SK-N-SH treated with all-trans-retinoic acid at 6 μM for 48 hours (cell line): Measurements from ENCODE around the gene PPIP5K2.

Source experiments
- ARNTL ChIP-seq: fragments of 450-650 bp; formaldehyde crosslinking; IDR thresholded peaks from 2 replicates; pipeline ENCODE4 v1.5.0; 2020; ENCODE audit warnings: low read depth, mild to moderate bottlenecking, moderate library complexity, borderline replicate concordance
- OSR1 ChIP-seq: fragments of 250-450 bp; sonication (Bioruptor Pico); IDR thresholded peaks from 2 replicates; pipeline ENCODE4 v1.8.0; 2022; ENCODE audit warnings: moderate library complexity, mild to moderate bottlenecking, inconsistent platforms
- RARB ChIP-seq: fragments of 250-450 bp; sonication (Bioruptor Pico); IDR thresholded peaks from 2 replicates; pipeline ENCODE4 v1.8.0; 2021; ENCODE audit warnings: mild to moderate bottlenecking, moderate library complexity
- TOX ChIP-seq: fragments of 250-450 bp; sonication (Bioruptor Pico); IDR thresholded peaks from 2 replicates; pipeline ENCODE4 v1.8.0; 2021; ENCODE audit warnings: mild to moderate bottlenecking, moderate library complexity, borderline replicate concordance
- TF ChIP-seq, protein P1 (sequence below): fragments of 250-450 bp; sonication (Bioruptor Pico); IDR thresholded peaks from 2 replicates; pipeline ENCODE4 v1.8.0; 2020; ENCODE audit warnings: mild to moderate bottlenecking, moderate library complexity, borderline replicate concordance

GRCh38 chr5:103102234-103102633 is 17.9 kb upstream of the PPIP5K2 start:
- TF ChIP-seq TOX, result no peak
- TF ChIP-seq, protein P1, sequence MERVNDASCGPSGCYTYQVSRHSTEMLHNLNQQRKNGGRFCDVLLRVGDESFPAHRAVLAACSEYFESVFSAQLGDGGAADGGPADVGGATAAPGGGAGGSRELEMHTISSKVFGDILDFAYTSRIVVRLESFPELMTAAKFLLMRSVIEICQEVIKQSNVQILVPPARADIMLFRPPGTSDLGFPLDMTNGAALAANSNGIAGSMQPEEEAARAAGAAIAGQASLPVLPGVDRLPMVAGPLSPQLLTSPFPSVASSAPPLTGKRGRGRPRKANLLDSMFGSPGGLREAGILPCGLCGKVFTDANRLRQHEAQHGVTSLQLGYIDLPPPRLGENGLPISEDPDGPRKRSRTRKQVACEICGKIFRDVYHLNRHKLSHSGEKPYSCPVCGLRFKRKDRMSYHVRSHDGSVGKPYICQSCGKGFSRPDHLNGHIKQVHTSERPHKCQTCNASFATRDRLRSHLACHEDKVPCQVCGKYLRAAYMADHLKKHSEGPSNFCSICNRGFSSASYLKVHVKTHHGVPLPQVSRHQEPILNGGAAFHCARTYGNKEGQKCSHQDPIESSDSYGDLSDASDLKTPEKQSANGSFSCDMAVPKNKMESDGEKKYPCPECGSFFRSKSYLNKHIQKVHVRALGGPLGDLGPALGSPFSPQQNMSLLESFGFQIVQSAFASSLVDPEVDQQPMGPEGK (CRISPR knock-in tag), result no peak
- TF ChIP-seq RARB (CRISPR knock-in tag), result no peak
- TF ChIP-seq ARNTL (CRISPR knock-in tag), result no peak
- no peak for TF ChIP-seq OSR1 (CRISPR knock-in tag)
